Measurements from ENCODE around the gene ANKS1A.

DNA sequence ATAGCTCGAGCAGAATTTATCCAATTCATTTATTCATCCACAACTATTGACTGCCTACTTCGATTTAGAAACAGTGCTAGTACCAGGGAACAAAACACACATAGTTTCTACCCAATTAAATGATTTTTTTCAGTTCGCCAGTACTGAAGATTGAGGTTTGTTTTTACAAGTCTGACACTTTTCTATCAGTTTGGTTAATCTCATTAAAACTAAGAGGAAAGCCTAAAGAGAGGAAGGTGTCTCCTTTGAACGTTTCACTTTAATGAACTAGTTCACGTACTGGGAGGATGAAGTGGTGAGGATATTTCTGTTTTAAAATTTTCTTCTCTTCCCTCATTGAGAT is 570 bp upstream of the ANKS1A start:
- TF ChIP-seq, protein P1, sequence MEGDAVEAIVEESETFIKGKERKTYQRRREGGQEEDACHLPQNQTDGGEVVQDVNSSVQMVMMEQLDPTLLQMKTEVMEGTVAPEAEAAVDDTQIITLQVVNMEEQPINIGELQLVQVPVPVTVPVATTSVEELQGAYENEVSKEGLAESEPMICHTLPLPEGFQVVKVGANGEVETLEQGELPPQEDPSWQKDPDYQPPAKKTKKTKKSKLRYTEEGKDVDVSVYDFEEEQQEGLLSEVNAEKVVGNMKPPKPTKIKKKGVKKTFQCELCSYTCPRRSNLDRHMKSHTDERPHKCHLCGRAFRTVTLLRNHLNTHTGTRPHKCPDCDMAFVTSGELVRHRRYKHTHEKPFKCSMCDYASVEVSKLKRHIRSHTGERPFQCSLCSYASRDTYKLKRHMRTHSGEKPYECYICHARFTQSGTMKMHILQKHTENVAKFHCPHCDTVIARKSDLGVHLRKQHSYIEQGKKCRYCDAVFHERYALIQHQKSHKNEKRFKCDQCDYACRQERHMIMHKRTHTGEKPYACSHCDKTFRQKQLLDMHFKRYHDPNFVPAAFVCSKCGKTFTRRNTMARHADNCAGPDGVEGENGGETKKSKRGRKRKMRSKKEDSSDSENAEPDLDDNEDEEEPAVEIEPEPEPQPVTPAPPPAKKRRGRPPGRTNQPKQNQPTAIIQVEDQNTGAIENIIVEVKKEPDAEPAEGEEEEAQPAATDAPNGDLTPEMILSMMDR (IDR thresholded peaks at IDR 0.05): no peak
- TF ChIP-seq GABPA (IDR thresholded peaks at IDR 0.05; ENCODE audit: low read depth) (no peak), GATA2 (CRISPR knock-in tag; IDR thresholded peaks at IDR 0.05) (no peak), RAD21 (IDR thresholded peaks at IDR 0.05; ENCODE audit: low read length) (no peak), EZH2phosphoT487 (IDR thresholded peaks at IDR 0.05; ENCODE audit: borderline replicate concordance, low read depth) (no peak), SIN3A (IDR thresholded peaks at IDR 0.05; ENCODE audit: borderline replicate concordance, low read depth, low read length) (no peak), RFX5 (IDR thresholded peaks at IDR 0.05; ENCODE audit: low read length) (no peak), POLR2AphosphoS5 (IDR thresholded peaks at IDR 0.05; ENCODE audit: low read depth, low read length) (no peak), ZBTB33 (IDR thresholded peaks at IDR 0.05; ENCODE audit: borderline replicate concordance, low read depth) (no peak), JUND (IDR thresholded peaks at IDR 0.05) (no peak), MAX (IDR thresholded peaks at IDR 0.05; ENCODE audit: low read depth) (no peak), CHD2 (IDR thresholded peaks at IDR 0.05; ENCODE audit: low read length, partially characterized antibody) (no peak), RXRA (IDR thresholded peaks at IDR 0.05; ENCODE audit: borderline replicate concordance, low read depth) (no peak)
- TF ChIP-seq, protein P2, sequence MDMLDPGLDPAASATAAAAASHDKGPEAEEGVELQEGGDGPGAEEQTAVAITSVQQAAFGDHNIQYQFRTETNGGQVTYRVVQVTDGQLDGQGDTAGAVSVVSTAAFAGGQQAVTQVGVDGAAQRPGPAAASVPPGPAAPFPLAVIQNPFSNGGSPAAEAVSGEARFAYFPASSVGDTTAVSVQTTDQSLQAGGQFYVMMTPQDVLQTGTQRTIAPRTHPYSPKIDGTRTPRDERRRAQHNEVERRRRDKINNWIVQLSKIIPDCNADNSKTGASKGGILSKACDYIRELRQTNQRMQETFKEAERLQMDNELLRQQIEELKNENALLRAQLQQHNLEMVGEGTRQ (IDR thresholded peaks at IDR 0.05; ENCODE audit: borderline replicate concordance, low read depth, low read length): no peak
